Fibroblast of lung (primary cell): ENCODE data around the gene LMO1. TPM values are rescaled to one million over a fixed set of nuclear protein-coding genes. Genes with fewer than 3 reads are reported as not detected.
A peak's percentile ranks its signal among the peaks of the same experiment; 100 is the strongest.

ENCODE experiments used
- DNase-seq, 2 donors: peaks; one replicate each; pipeline versions ENCODE4 v3.0.0 to v3.0.0-alpha.2; 2010; ENCODE audit warnings: low read depth in 2 of 2
- H2AFZ ChIP-seq: 2 replicates; pipeline ENCODE4 v1.5.1; 2012; ENCODE audit warnings: low read length, control low read depth, inconsistent platforms
- H3K27ac ChIP-seq: 2 replicates; pipeline ENCODE4 v1.5.1; 2011; ENCODE audit warnings: low read length, control low read depth; ENCODE audit not compliant: insufficient read depth
- H3K27me3 ChIP-seq: 2 replicates; pipeline ENCODE4 v1.5.1; 2011; ENCODE audit warnings: mild to moderate bottlenecking, low read length; ENCODE audit not compliant: control insufficient read depth, insufficient read depth
- H3K36me3 ChIP-seq: 2 replicates; pipeline ENCODE4 v1.5.1; 2011; ENCODE audit warnings: low read length; ENCODE audit not compliant: control insufficient read depth, insufficient read depth
- H3K4me1 ChIP-seq: 2 replicates; pipeline ENCODE4 v1.5.1; 2011; ENCODE audit warnings: low read length; ENCODE audit not compliant: control insufficient read depth, insufficient read depth; ENCODE audit errors: extremely low read depth
- H3K4me2 ChIP-seq: 2 replicates; pipeline ENCODE4 v1.5.1; 2011; ENCODE audit warnings: low read length, control low read depth; ENCODE audit not compliant: insufficient read depth; ENCODE audit errors: extremely low read depth
- H3K4me3 ChIP-seq, 4 experiments: fragments of 200-600 bp in 1 of 4; sonication (generic) in 1 of 4; replicated peaks in 1 of 4; 2 replicates each; pipeline ENCODE4 v1.5.1; 2011 to 2016; ENCODE audit warnings: low read length in 4 of 4, low read depth in 3 of 4, mild to moderate bottlenecking in 3 of 4, control low read depth in 2 of 4, inconsistent platforms in 1 of 4, mixed read lengths in 1 of 4; ENCODE audit not compliant: insufficient read depth in 1 of 4; ENCODE audit errors: control extremely low read depth in 1 of 4
- H3K79me2 ChIP-seq: 2 replicates; pipeline ENCODE4 v1.5.1; 2012; ENCODE audit warnings: mild to moderate bottlenecking, low read length, inconsistent platforms; ENCODE audit not compliant: control insufficient read depth, insufficient read depth
- H3K9ac ChIP-seq: 2 replicates; pipeline ENCODE4 v1.5.1; 2011; ENCODE audit warnings: mild to moderate bottlenecking, low read length, control low read depth; ENCODE audit not compliant: insufficient read depth
- H3K9me3 ChIP-seq: 2 replicates; pipeline ENCODE4 v1.5.1; 2012; ENCODE audit warnings: low read depth, low read length; ENCODE audit not compliant: control insufficient read depth, insufficient read depth
- H4K20me1 ChIP-seq: 2 replicates; pipeline ENCODE4 v1.5.1; 2011; ENCODE audit warnings: low read length; ENCODE audit not compliant: control insufficient read depth, insufficient read depth; ENCODE audit errors: extremely low read depth
- CTCF ChIP-seq, 2 donors: IDR thresholded peaks in 1 of 2; conservative IDR thresholded peaks in 1 of 2; 1 replicate in 1 of 2; 2 replicates in 1 of 2; pipeline ENCODE4 v1.5.1; 2011 to 2012; ENCODE audit warnings: low read length in 2 of 2, control low read depth in 1 of 2, inconsistent platforms in 1 of 2, low read depth in 1 of 2, mild to moderate bottlenecking in 1 of 2
- EZH2 ChIP-seq: IDR thresholded peaks from 2 replicates; pipeline ENCODE4 v1.5.1; 2012; ENCODE audit warnings: low read length, control low read depth, mild to moderate bottlenecking; ENCODE audit errors: missing control alignments
- polyA plus RNA-seq, 2 donors: library from polyadenylated mRNA; depleted of rRNA in 1 of 2; stranded (reverse) in 1 of 2; unstranded in 1 of 2; fragments of >200 nt; gene quantifications; 2 replicates each; pipeline ENCODE4 v1.2.1, GENCODE V29; 2011 to 2012; ENCODE audit warnings: missing spikeins in 1 of 2
- total RNA-seq: library from RNA; depleted of rRNA; stranded (reverse); fragments of >200 nt; gene quantifications from 2 replicates; pipeline ENCODE4 v1.2.1, GENCODE V29; 2014

Gene LMO1
- total and polyA plus RNA-seq, 2 donors (not counting 1 experiment from before 2014, with no cell fraction given): not detected

GRCh38 chr11:8192016-8192895 is 71.4 kb downstream of the LMO1 start:
- TF ChIP-seq EZH2 (no peak), CTCF (conservative IDR thresholded peaks at IDR 0.05 in 1 of 2, IDR thresholded peaks at IDR 0.05 in 1 of 2; ENCODE audit: low read depth in 1 of 2, low read length in 2 of 2) (peak; percentile 77 to 97)
- H3K4me1 ChIP-seq: no peaks in the 10 kb centered on the region
- peaks cover 2% of the 10 kb centered on the region for H3K27me3 ChIP-seq
- H3K9ac ChIP-seq: no peak overlapping the region
- H3K79me2 ChIP-seq: no peaks in the 10 kb centered on the region
- no peaks in the 10 kb centered on the region for H4K20me1 ChIP-seq
- no peak overlapping the region for H3K27ac ChIP-seq
- no peaks in the 10 kb centered on the region for H3K36me3 ChIP-seq
- no peak overlapping the region for H2AFZ ChIP-seq
- DNase-seq: peak; percentile 56 to 72
- no peaks in the 10 kb centered on the region for H3K9me3 ChIP-seq
- no peak overlapping the region for H3K4me2 ChIP-seq
- H3K4me3 ChIP-seq: no peak overlapping the region

- Histone ChIP-seq H3K4me1 (no peaks in the 10 kb centered on the region), H3K4me3 (no peak overlapping the region), H3K9me3 (no peaks in the 10 kb centered on the region), H4K20me1 (no peaks in the 10 kb centered on the region), H3K36me3 (no peaks in the 10 kb centered on the region), H3K27me3 (peaks cover 2% of the 10 kb centered on the region), H3K79me2 (no peaks in the 10 kb centered on the region), H3K9ac (no peak overlapping the region), H3K4me2 (no peak overlapping the region), H2AFZ (no peak overlapping the region), H3K27ac (no peak overlapping the region)
- DNase-seq: no peak
- no peak for TF ChIP-seq CTCF (conservative IDR thresholded peaks at IDR 0.05 in 1 of 2, IDR thresholded peaks at IDR 0.05 in 1 of 2; ENCODE audit: low read depth in 1 of 2, low read length in 2 of 2)
- no peak for TF ChIP-seq EZH2
Observed at GRCh38 chr11:8190431-8190830, 73.2 kb downstream of the LMO1 start.

- H3K9ac ChIP-seq: no peak overlapping the region
- H3K27me3 ChIP-seq: no peaks in the 10 kb centered on the region
- no peak overlapping the region for H2AFZ ChIP-seq
- H3K36me3 ChIP-seq: no peaks in the 10 kb centered on the region
- H3K4me2 ChIP-seq: no peak overlapping the region
- no peak overlapping the region for H3K4me3 ChIP-seq
- no peak overlapping the region for H3K27ac ChIP-seq
- H3K79me2 ChIP-seq: no peaks in the 10 kb centered on the region
- no peaks in the 10 kb centered on the region for H3K4me1 ChIP-seq
- H3K9me3 ChIP-seq: no peaks in the 10 kb centered on the region
- H4K20me1 ChIP-seq: no peaks in the 10 kb centered on the region
- TF ChIP-seq EZH2 (no peak), CTCF (conservative IDR thresholded peaks at IDR 0.05 in 1 of 2, IDR thresholded peaks at IDR 0.05 in 1 of 2; ENCODE audit: low read depth in 1 of 2, low read length in 2 of 2) (no peak)
- DNase-seq: no peak
Observed at GRCh38 chr11:8186429-8186828, 77.2 kb downstream of the LMO1 start.
